HepG2 (cell line): ENCODE measurements around the gene RAB3C. TPM values are rescaled to one million over a fixed set of nuclear protein-coding genes. Genes with fewer than 3 reads are reported as not detected.
"Not testable (repeated sequence)": the region's sequence is repeated elsewhere in the genome, so short reads cannot be mapped to it uniquely, and the experiment has no call there.

Experiments
- ATAC-seq: fragments of 200-7000 bp; cut with Tn5 transposase; 3 replicates; pipeline ENCODE4 v1.9.1; 2020; ENCODE audit warnings: mild to moderate bottlenecking, moderate library complexity
- BruUV-seq: library from RNA; stranded (reverse); fragments of 400-500 nt; replicated peaks from 2 replicates; lab custom pipeline; 2021; lab: Mats Ljungman, UMichigan
- CTCF ChIA-PET: fragments of 300-600 bp; formaldehyde crosslinking; extraction: SDS; loops from one replicate; lab custom pipeline; 2021; ENCODE audit warnings: low total read pairs, inconsistent platforms, low intra/inter-chr PET ratio; lab: Yijun Ruan, JAX
- POLR2A ChIA-PET: fragments of 350-600 bp; sonication (Branson Sonifier 250); formaldehyde crosslinking; loops from one replicate; lab custom pipeline; 2020; ENCODE audit warnings: antibody characterized with exemption, inconsistent platforms; lab: Yijun Ruan, JAX
- DNase-seq: peaks from one replicate; pipeline ENCODE4 v3.0.0-alpha.2; 2015; ENCODE audit warnings: low spot score
- FAIRE-seq: peaks from 3 replicates; lab custom pipeline; 2011; peaks lifted over from hg19 to GRCh38; lab: Jason Lieb, UNC
- H2AFZ ChIP-seq: one replicate; pipeline ENCODE4 v1.6.1; 2011; ENCODE audit warnings: low read length, inconsistent platforms
- H3K27ac ChIP-seq: fragments of 300-600 bp; 3 replicates; pipeline ENCODE4 v1.8.0; 2011; ENCODE audit warnings: mixed run types, mild to moderate bottlenecking, mixed read lengths, low read length, inconsistent platforms; ENCODE audit not compliant: insufficient read depth; ENCODE audit errors: extremely low read length
- H3K27me3 ChIP-seq, 2 experiments: fragments of 200-600 bp in 1 of 2; 2 replicates in 1 of 2; 3 replicates in 1 of 2; pipeline versions ENCODE4 v1.6.0 to v1.8.0; 2011; ENCODE audit warnings: low read length in 2 of 2, mild to moderate bottlenecking in 2 of 2, moderate library complexity in 2 of 2, inconsistent platforms in 1 of 2; ENCODE audit not compliant: insufficient read depth in 2 of 2, control insufficient read depth in 1 of 2
- H3K36me3 ChIP-seq, 2 experiments: fragments of 200-600 bp in 1 of 2; replicated peaks in 1 of 2; 2 replicates in 1 of 2; 3 replicates in 1 of 2; pipeline versions ENCODE4 v1.5.1 to v1.8.0; 2011; ENCODE audit warnings: low read length in 2 of 2, inconsistent platforms in 1 of 2; ENCODE audit not compliant: insufficient read depth in 2 of 2, control insufficient read depth in 1 of 2
- H3K4me1 ChIP-seq: 2 replicates; pipeline ENCODE4 v1.5.1; 2012; ENCODE audit warnings: low read length, inconsistent platforms; ENCODE audit not compliant: insufficient read depth
- H3K4me2 ChIP-seq: 2 replicates; pipeline ENCODE4 v1.6.0; 2011; ENCODE audit warnings: low read depth, low read length, inconsistent platforms
- H3K4me3 ChIP-seq, 3 experiments: fragments of 200-600 bp in 1 of 3; sonication (generic), shearing (Covaris generic) in 1 of 3; replicated peaks in 1 of 3; 2 replicates each; pipeline ENCODE4 v1.5.1; 2011 to 2016; ENCODE audit warnings: low read length in 3 of 3, inconsistent platforms in 2 of 3, low read depth in 2 of 3, mild to moderate bottlenecking in 2 of 3, control low read depth in 1 of 3, mixed read lengths in 1 of 3; ENCODE audit not compliant: insufficient read depth in 1 of 3
- H3K79me2 ChIP-seq: one replicate; pipeline ENCODE4 v1.6.1; 2011; ENCODE audit warnings: low read length, inconsistent platforms; ENCODE audit not compliant: insufficient read depth
- H3K9ac ChIP-seq: 2 replicates; pipeline ENCODE4 v1.6.0; 2011; ENCODE audit warnings: mild to moderate bottlenecking, low read depth, low read length, inconsistent platforms; ENCODE audit not compliant: insufficient read depth
- H3K9me3 ChIP-seq: 2 replicates; pipeline ENCODE4 v1.5.1; 2012; ENCODE audit warnings: mild to moderate bottlenecking, low read length
- H4K20me1 ChIP-seq: 2 replicates; pipeline ENCODE4 v1.6.0; 2011; ENCODE audit warnings: inconsistent platforms, mild to moderate bottlenecking, low read length, moderate library complexity; ENCODE audit not compliant: insufficient read depth
- CEBPB ChIP-seq: IDR thresholded peaks from 2 replicates; pipeline ENCODE4 v1.6.1; 2011; ENCODE audit warnings: low read depth, low read length, improper control_type of control experiment, borderline replicate concordance
- ZNF138 ChIP-seq: sonication (generic); formaldehyde crosslinking; IDR thresholded peaks from 2 replicates; pipeline ENCODE4 v1.5.0; 2020; ENCODE audit warnings: mild to moderate bottlenecking, low read depth, missing genetic modification reagents
- WGBS: methylation state at CpG from one replicate; pipeline ENCODE4 v1.1.6; 2017; ENCODE audit warnings: low lambda C conversion rate; 5-methylcytosine and 5-hydroxymethylcytosine counted together
- in situ Hi-C: cut with HindIII; loops from 2 replicates; pipeline ENCODE4 v1.10.0; 2017; ENCODE audit warnings: low pct_unique_long_range_greater_than_20kb; ENCODE audit not compliant: extremely low pct_ligation_motif_present
- intact Hi-C: fragments of 100-400 bp; cut with micrococcal nuclease; formaldehyde crosslinking; loops from one replicate; pipeline ENCODE4 v1.10.0; 2022; ENCODE audit not compliant: unreplicated experiment
- polyA plus RNA-seq, 8 experiments: library from polyadenylated mRNA; depleted of rRNA in 3 of 8; stranded (reverse) in 7 of 8; unstranded in 1 of 8; fragments of >200 nt; fragmentation: Illumina TruSeq in 4 of 8; extraction: Trizol in 4 of 8; gene quantifications; 2 replicates each; pipeline versions ENCODE4 v1.2.1 to v1.2.3, GENCODE V29; 2011 to 2016; ENCODE audit warnings: low read depth in 4 of 8, missing spikeins in 1 of 8, mixed read lengths in 1 of 8; ENCODE audit not compliant: insufficient read depth in 1 of 8
- total RNA-seq, 5 experiments: library from RNA; depleted of rRNA; stranded (reverse); fragments of >200 nt; fragmentation: Illumina TruSeq; extraction: Trizol; gene quantifications; 2 replicates each; pipeline ENCODE4 v1.2.3, GENCODE V29; 2016; ENCODE audit warnings: low read depth in 1 of 5

The RAB3C gene
- total and polyA plus RNA-seq, 2 of the 13 experiments (the other 11 are each of a cell fraction or from before 2014, with no cell fraction given), result not detected

- no peak for TF ChIP-seq ZNF138 (CRISPR knock-in tag)
- TF ChIP-seq CEBPB, result peak; percentile 50; the same call in 1 of the 2 replicates
- TF ChIP-seq, all 625 proteins: peak for 1
- WGBS, result 86% methylated on average over 1 of the region's 1 CpG
- H4K20me1 ChIP-seq, result no peaks in the 10 kb centered on the region
- H3K79me2 ChIP-seq, result no peaks in the 10 kb centered on the region
- no peaks in the 10 kb centered on the region for H3K27me3 ChIP-seq
- H3K4me3 ChIP-seq, result no peak overlapping the region
- no peaks in the 10 kb centered on the region for H3K36me3 ChIP-seq
- H3K4me2 ChIP-seq, result no peak overlapping the region
- ATAC-seq (no peak), FAIRE-seq (no peak), DNase-seq (no peak)
- H2AFZ ChIP-seq, result no peak overlapping the region
- H3K4me1 ChIP-seq, result no peaks in the 10 kb centered on the region
- intact Hi-C loops (no loop called here), in situ Hi-C loops (no loop called here)
- no peaks in the 10 kb centered on the region for H3K9me3 ChIP-seq
- POLR2A ChIA-PET, result no interaction called here
- BruUV-seq, result no TSS peak
- H3K9ac ChIP-seq, result no peak overlapping the region
- no peak overlapping the region for H3K27ac ChIP-seq
- CTCF ChIA-PET, result no interaction called here
These were observed 31.4 kb upstream of the RAB3C start for GRCh38 chr5:58551492-58551891.

- POLR2A ChIA-PET, H3K27me3 ChIP-seq, H3K4me2 ChIP-seq, intact Hi-C loops, H3K9me3 ChIP-seq, BruUV-seq, H3K4me3 ChIP-seq, CTCF ChIA-PET, H4K20me1 ChIP-seq, H3K79me2 ChIP-seq, in situ Hi-C loops, H3K4me1 ChIP-seq, H3K36me3 ChIP-seq, H3K27ac ChIP-seq, DNase-seq, FAIRE-seq, H2AFZ ChIP-seq, ATAC-seq, H3K9ac ChIP-seq: not testable (repeated sequence)
- WGBS, result 67% methylated on average over 27 of the region's 32 CpGs
These were observed 25.1 kb upstream of the RAB3C start for GRCh38 chr5:58557665-58558338.

GRCh38 chr5:58563016-58563700 is 19.7 kb upstream of the RAB3C start:
- ATAC-seq, H3K9me3 ChIP-seq, FAIRE-seq, H3K9ac ChIP-seq, H3K79me2 ChIP-seq, H4K20me1 ChIP-seq, H3K4me2 ChIP-seq, in situ Hi-C loops, POLR2A ChIA-PET, H3K27ac ChIP-seq, CTCF ChIA-PET, H3K27me3 ChIP-seq, H2AFZ ChIP-seq, intact Hi-C loops, BruUV-seq, H3K36me3 ChIP-seq, DNase-seq, H3K4me1 ChIP-seq, H3K4me3 ChIP-seq: not testable (repeated sequence)
- 78% methylated on average over 6 of the region's 33 CpGs for WGBS
